ENCODE measurements around the gene CALML6. TPM values are rescaled to one million over a fixed set of nuclear protein-coding genes. Genes with fewer than 3 reads are reported as not detected.
"Not testable (repeated sequence)": the region's sequence is repeated elsewhere in the genome, so short reads cannot be mapped to it uniquely, and the experiment has no call there.

Gene CALML6, protein sequence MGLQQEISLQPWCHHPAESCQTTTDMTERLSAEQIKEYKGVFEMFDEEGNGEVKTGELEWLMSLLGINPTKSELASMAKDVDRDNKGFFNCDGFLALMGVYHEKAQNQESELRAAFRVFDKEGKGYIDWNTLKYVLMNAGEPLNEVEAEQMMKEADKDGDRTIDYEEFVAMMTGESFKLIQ
- total RNA-seq, result 0.20 TPM in 1 of 2 replicates, not detected in the other

GRCh38 chr1:1914971-1915692 lies at the start of gene CALML6:
CALML6 (plus strand) TSS chr1:1915260; CDS start chr1:1915281, 21 bp downstream.
- intact Hi-C loops (cut with micrococcal nuclease), result loop anchor here (5.0 to 10.0 kb wide), 4 partner anchors 380 to 1987 kb away; partner anchors contain the start of genes ATAD3A and C1orf174

- intact Hi-C loops (cut with micrococcal nuclease), result no loop called here
Observed at GRCh38 chr1:1867164-1867563, 47.9 kb upstream of the CALML6 start.

DNA sequence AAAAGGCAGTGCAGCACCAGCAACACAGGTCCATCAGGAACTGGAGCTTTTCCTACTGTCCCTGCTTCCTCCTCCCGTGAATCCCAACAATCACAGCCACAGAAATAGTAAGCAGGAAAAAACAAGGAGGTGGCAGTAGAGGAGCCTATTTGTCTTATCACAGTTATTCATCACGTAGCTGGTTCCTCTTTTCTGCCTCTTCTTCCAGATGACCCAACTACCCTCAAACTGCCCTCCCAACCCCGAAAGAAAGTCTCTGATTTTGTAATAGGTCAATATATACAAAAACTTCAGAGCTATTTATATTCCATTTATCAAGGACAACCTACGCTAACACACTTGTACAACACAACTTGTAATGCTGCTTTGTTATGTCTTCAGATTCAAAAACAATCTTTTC lies 45.6 kb upstream of the CALML6 start:
- intact Hi-C loops (cut with micrococcal nuclease), result no loop called here

DNA sequence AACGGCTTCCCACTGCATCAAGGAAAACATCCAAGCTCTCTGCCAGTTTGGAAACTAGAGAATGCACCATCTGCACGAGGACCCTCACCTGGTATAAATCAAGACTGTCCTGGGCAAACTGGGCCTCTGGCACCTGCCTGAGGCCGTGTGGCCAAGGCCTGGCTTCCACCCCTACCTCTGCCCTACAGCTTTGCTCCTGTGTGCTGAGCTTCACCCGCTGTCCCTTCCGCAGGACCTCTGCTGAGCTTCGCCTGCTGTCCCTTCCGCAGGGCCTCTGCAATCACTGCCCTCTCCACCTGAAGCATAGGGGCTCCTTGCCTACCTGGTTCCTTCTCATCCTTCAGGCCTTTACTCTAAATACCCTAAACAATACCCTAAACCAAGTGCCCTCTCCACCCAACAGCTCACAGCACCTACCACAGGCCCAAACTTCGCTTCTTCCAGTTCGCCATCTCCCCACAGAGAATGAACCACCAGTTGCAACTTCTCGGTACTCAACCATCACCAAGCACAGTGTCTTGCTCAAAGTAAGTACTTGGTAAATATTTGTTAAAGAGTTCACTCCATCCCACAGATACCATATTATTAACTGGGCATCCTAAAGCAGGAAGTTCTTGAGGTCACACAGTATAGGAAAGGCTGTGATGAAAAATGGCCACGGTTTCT lies 42.6 kb upstream of the CALML6 start:
- intact Hi-C loops (cut with micrococcal nuclease), result no loop called here

GRCh38 chr1:1873186-1873585 lies 41.9 kb upstream of the CALML6 start:
- intact Hi-C loops (cut with micrococcal nuclease), result no loop called here

- intact Hi-C loops (cut with micrococcal nuclease), result no loop called here
Observed at GRCh38 chr1:1874901-1875300, 40.2 kb upstream of the CALML6 start.

DNA sequence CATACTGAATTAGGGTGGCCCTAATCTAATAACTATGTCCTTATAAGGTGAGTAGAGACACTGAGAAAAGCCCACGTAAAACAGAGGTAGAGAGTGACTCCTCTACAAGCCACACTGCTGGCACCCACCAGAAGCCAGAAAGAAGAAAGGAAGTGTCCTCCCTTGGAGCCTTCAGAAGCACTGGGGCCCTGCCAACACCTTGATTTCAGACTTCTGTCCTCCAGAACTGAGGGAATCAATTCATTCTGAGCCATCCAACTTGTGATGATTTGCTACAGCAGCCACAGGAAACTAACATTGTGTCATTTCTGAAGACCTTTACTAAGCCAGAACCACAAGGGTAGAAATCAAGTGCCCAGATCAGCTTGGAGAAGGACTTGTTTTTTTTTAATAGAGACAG lies 39.1 kb upstream of the CALML6 start:
- intact Hi-C loops (cut with micrococcal nuclease), result no loop called here

GRCh38 chr1:1876335-1876930 lies 38.6 kb upstream of the CALML6 start:
- intact Hi-C loops (cut with micrococcal nuclease), result no loop called here

- intact Hi-C loops (cut with micrococcal nuclease), result no loop called here
Observed at GRCh38 chr1:1877865-1878436, 37.1 kb upstream of the CALML6 start.

DNA sequence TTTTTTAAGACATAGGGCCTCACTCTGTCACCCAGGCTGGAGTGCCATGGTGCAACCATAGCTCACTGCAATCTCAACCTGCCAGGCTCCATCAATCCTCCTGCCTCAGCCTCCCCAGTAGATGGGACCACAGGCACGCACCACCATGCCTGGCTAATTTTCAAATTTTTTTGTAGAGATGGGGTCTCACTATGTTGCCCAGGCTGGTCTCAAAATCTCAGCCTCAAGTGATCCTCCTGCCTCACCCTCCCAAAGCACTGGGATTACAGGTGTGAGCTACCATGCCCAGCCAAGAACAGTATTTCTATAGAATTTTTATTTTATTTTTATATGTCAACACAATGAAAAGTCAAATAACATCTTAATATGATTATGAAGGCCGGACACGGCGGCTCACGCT lies 35.1 kb upstream of the CALML6 start:
- intact Hi-C loops (cut with micrococcal nuclease), result no loop called here

- intact Hi-C loops (cut with micrococcal nuclease), result no loop called here
Observed at GRCh38 chr1:1880617-1881312, 34.3 kb upstream of the CALML6 start.

- intact Hi-C loops (cut with micrococcal nuclease), result no loop called here
Observed at GRCh38 chr1:1881727-1882126, 33.3 kb upstream of the CALML6 start.

DNA sequence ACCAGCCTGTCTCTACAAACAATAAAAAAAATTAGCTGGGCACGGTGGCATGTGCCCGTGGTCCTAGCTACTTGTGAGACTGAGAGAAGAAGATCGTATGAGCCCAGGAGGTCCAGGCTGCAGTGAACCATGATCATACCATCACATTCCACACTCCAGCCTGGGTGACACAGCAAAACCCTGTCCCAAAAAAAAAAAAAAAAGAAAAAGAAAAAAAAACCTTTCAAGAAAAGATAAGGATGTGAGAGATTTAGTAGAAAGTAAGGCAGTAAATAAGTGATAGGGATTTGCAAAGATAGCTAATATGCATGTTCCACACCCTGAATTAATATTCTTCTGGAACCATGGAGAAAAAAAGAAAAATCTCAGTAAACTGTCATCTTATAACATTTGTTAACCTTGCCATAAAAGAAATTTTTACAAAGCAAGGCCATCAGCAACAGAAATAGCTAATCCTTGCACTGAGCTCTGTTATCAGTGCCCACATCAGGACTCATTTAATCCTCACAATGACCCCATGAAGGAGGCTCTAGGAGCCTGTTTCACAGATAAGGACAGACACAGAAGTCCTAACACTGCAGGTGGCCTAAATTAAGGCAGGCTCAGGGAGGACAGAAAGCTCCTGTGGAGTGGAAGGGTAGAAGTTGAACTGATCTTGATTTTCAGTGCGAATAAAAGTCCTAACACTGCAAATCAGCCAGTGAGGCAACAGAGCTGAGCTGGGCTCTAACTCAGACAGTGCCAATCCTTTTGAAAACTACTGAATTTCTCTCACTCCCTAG lies 31.8 kb upstream of the CALML6 start:
- intact Hi-C loops (cut with micrococcal nuclease), result no loop called here

DNA sequence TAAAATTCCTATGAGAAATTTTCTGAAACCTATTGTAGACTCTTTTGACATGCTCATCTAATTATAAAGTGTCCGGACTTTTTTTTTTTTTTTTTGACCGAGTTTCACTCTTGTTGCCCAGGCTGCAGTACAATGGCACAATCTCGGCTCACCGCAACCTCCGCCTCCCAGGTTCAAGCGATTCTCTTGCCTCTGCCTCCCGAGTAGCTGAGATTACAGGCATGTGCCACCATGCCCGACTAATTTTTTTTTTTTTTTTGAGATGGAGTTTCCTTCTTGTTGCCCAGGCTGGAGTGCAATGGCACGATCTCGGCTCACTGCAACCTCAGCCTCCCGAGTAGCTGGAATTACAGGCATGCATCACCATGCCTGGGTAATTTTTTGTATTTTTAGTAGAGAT lies 31.2 kb upstream of the CALML6 start:
- intact Hi-C loops (cut with micrococcal nuclease), result not testable (repeated sequence)

DNA sequence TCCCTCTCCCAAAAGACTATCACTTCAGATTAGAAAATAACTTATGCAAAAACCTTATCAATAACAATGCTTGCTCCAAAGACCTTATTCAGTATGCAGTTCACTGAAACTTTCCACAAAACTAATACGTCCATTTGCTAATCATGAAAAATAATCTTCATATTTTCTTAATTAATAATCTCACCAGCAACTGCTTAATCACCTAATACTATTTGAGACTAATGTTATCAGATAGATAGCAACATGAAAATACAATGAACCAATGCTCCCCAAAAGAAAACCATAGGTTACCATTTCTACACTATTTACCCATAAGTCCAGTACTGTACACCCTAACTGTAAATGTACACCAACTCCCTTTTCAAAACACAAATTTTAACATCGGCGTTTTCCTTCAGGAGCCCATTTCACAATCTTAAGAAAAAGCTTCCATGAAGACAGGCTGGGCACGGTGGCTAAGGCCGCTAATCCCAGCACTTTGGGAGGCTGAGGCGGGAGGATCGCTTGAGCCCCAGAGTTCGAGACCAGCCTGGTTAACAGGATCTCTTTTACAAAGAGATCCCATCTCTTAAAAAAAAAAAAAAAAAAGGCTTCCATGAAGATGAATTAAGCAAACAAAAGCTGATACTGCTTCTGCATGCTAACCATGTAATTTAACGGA lies 25.8 kb upstream of the CALML6 start:
- intact Hi-C loops (cut with micrococcal nuclease), result loop anchor here (5.0 kb wide), 3 partner anchors 42 to 92 kb away; no protein-coding TSS in a partner anchor

- intact Hi-C loops (cut with micrococcal nuclease), result loop anchor here (1.0 to 5.0 kb wide), 5 partner anchors 43 to 165 kb away; partner anchors contain the start of genes CDK11A and NADK
Observed at GRCh38 chr1:1889847-1890505, 25.1 kb upstream of the CALML6 start.

DNA sequence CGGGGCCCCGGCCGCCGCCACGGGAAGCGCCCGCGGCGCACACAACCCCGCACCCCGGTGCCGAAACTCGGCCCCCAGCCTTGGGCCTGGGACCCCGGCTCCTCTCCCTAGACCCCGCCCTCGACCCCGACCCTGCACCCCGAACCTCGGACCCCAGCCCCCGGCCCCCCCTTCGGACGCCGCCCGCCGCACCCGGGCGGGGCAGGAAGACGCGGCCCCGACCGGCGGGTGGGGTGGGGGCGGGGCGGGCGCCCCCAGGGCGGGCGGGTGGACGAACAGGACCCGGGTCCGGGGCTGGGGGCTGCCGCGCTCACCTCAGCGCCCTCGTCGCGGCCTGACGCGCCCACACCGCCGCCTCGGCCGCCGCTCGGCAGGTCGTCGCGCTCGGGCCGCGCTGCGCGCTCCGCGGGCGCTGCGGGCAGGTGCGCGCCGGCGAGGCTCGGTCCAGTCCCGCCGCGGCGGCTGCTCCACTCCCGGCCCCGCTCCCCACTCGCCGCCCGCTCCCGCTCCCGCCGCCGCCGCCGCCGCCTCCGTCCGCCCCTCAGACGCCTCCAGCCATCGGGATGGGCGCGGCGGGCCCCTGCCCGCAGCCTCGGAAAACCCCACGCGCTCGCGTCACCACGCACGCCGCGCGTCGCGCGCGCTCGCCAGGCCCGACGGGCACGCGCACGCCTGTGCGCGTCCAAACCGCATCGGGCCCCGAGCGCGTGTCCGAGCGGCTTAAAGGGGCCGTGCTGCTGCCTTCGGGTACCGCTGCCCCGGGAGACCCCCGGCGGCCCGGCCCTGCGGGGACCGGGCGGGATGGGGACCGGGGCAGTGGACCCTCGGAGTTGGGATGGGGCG lies 24.3 kb upstream of the CALML6 start, which contains the start of gene GNB1:
TSS of gene GNB1 (minus strand) at position 582 of the 843 bp plus-strand sequence. CDS start 65,634 bp downstream, outside the sequence.
- intact Hi-C loops (cut with micrococcal nuclease), result loop anchor here (1.0 to 2.0 kb wide), 5 partner anchors 9 to 166 kb away; partner anchors contain the start of genes CDK11A, NADK and TMEM52
